Endothelial cell of umbilical vein (primary cell): Measurements from ENCODE around the gene CLCA1. TPM values are rescaled to one million over a fixed set of nuclear protein-coding genes. Genes with fewer than 3 reads are reported as not detected.

Experiments used
- BruUV-seq: library from RNA; stranded (reverse); fragments of 400-500 nt; replicated peaks from 2 replicates; lab custom pipeline; 2021; lab: Mats Ljungman, UMichigan
- CTCF ChIA-PET: fragments of 300-600, 350-600 bp; sonication (Branson Sonifier 250); formaldehyde crosslinking; loops from one replicate; lab custom pipeline; 2021; ENCODE audit warnings: antibody characterized with exemption, inconsistent platforms; lab: Charles Lee
- POLR2A ChIA-PET: fragments of 300-600, 350-600 bp; sonication (Branson Sonifier 250); formaldehyde crosslinking; loops from one replicate; lab custom pipeline; 2021; ENCODE audit warnings: antibody characterized with exemption, inconsistent platforms; lab: Charles Lee
- DNase-seq: peaks from one replicate; pipeline ENCODE4 v3.0.0-alpha.2; 2011; ENCODE audit warnings: low read depth, low spot score
- FAIRE-seq: peaks from 2 replicates; lab custom pipeline; 2011; peaks lifted over from hg19 to GRCh38; lab: Jason Lieb, UNC
- H2AFZ ChIP-seq: 2 replicates; pipeline ENCODE4 v1.6.0; 2012; ENCODE audit warnings: low read depth, low read length, control low read depth, inconsistent platforms
- H3K27ac ChIP-seq: 2 replicates; pipeline ENCODE4 v1.5.1; 2011; ENCODE audit warnings: low read depth, mild to moderate bottlenecking, control low read depth, low read length, moderate library complexity; ENCODE audit not compliant: insufficient read depth
- H3K27me3 ChIP-seq, 2 experiments: 2 replicates each; pipeline versions ENCODE4 v1.6.0 to v1.6.1; 2011; ENCODE audit warnings: low read length in 2 of 2, mixed read lengths in 1 of 2; ENCODE audit not compliant: control insufficient read depth in 2 of 2, insufficient read depth in 2 of 2
- H3K36me3 ChIP-seq, 2 experiments: 2 replicates in 1 of 2; 3 replicates in 1 of 2; pipeline ENCODE4 v1.5.1; 2011; ENCODE audit warnings: low read length in 2 of 2, mild to moderate bottlenecking in 1 of 2, moderate library complexity in 1 of 2; ENCODE audit not compliant: control insufficient read depth in 2 of 2, insufficient read depth in 2 of 2; ENCODE audit errors: extremely low read depth in 1 of 2
- H3K4me1 ChIP-seq: 3 replicates; pipeline ENCODE4 v1.5.1; 2011; ENCODE audit warnings: mild to moderate bottlenecking, low read length; ENCODE audit not compliant: control insufficient read depth, insufficient read depth; ENCODE audit errors: extremely low read depth
- H3K4me2 ChIP-seq: 2 replicates; pipeline ENCODE4 v1.6.1; 2011; ENCODE audit warnings: low read length, control low read depth, mixed read lengths; ENCODE audit not compliant: insufficient read depth
- H3K4me3 ChIP-seq, 3 experiments: fragments of 200-600 bp in 1 of 3; sonication (generic), shearing (Covaris generic) in 1 of 3; replicated peaks in 1 of 3; 2 replicates each; pipeline ENCODE4 v1.5.1; 2011 to 2016; ENCODE audit warnings: control low read depth in 3 of 3, low read length in 3 of 3, mild to moderate bottlenecking in 2 of 3, inconsistent platforms in 1 of 3, low read depth in 1 of 3, moderate library complexity in 1 of 3; ENCODE audit not compliant: insufficient read depth in 1 of 3
- H3K79me2 ChIP-seq: 2 replicates; pipeline ENCODE4 v1.6.0; 2012; ENCODE audit warnings: low read length, inconsistent platforms; ENCODE audit not compliant: control insufficient read depth, insufficient read depth
- H3K9ac ChIP-seq: replicated peaks from 2 replicates; pipeline ENCODE3; 2011; ENCODE audit warnings: low read length, control low read depth; ENCODE audit not compliant: insufficient read depth; ENCODE audit errors: extremely low read depth
- H3K9me1 ChIP-seq: replicated peaks from 3 replicates; pipeline ENCODE4 v1.6.0; 2011; ENCODE audit warnings: mild to moderate bottlenecking, low read length; ENCODE audit not compliant: control insufficient read depth, insufficient read depth; ENCODE audit errors: extremely low read depth
- H3K9me3 ChIP-seq: replicated peaks from 2 replicates; pipeline ENCODE4 v1.5.1; 2012; ENCODE audit warnings: low read length, inconsistent platforms; ENCODE audit not compliant: control insufficient read depth, insufficient read depth
- H4K20me1 ChIP-seq: replicated peaks from 2 replicates; pipeline ENCODE3; 2011; ENCODE audit warnings: mild to moderate bottlenecking, low read length; ENCODE audit not compliant: control insufficient read depth, insufficient read depth; ENCODE audit errors: extremely low read depth
- EZH2 ChIP-seq: IDR thresholded peaks from 2 replicates; pipeline ENCODE4 v1.6.1; 2012; ENCODE audit warnings: borderline replicate concordance, low read depth, mild to moderate bottlenecking, moderate library complexity, low read length, inconsistent platforms; ENCODE audit not compliant: severe bottlenecking
- FOS ChIP-seq: IDR thresholded peaks from 2 replicates; pipeline ENCODE4 v1.6.1; 2011; ENCODE audit warnings: mild to moderate bottlenecking, low read length, moderate library complexity, borderline replicate concordance; ENCODE audit not compliant: insufficient read depth
- JUN ChIP-seq: IDR thresholded peaks from 2 replicates; pipeline ENCODE4 v1.6.1; 2011; ENCODE audit warnings: borderline replicate concordance, low read depth; ENCODE audit not compliant: insufficient read length, insufficient read depth
- MAX ChIP-seq: IDR thresholded peaks from 2 replicates; pipeline ENCODE4 v1.6.1; 2011; ENCODE audit not compliant: insufficient read depth, insufficient read length
- MYC ChIP-seq: IDR thresholded peaks from one replicate; pipeline ENCODE4 v1.6.1; 2011; ENCODE audit warnings: mild to moderate bottlenecking, low read depth, low read length
- POLR2A ChIP-seq: IDR thresholded peaks from 2 replicates; pipeline ENCODE4 v1.6.1; 2012; ENCODE audit warnings: low read depth, mild to moderate bottlenecking, control low read depth, low read length
- POLR2AphosphoS5 ChIP-seq: IDR thresholded peaks from 2 replicates; pipeline ENCODE4 v1.6.1; 2012; ENCODE audit warnings: low read depth, mild to moderate bottlenecking, control low read depth, low read length, moderate library complexity; ENCODE audit not compliant: insufficient read depth
- dilution Hi-C: fragments of 300-500 bp; cut with MboI; formaldehyde crosslinking; loops from one replicate; pipeline ENCODE4 v1.15.0; 2019; ENCODE audit warnings: low sequenced_read_pairs; ENCODE audit not compliant: extremely low pct_ligation_motif_present
- intact Hi-C: fragments of 100-400 bp; cut with micrococcal nuclease; formaldehyde crosslinking; loops from one replicate; pipeline ENCODE4 v1.10.0; 2022
- polyA plus RNA-seq, 4 experiments: library from polyadenylated mRNA; depleted of rRNA in 3 of 4; stranded (reverse) in 3 of 4; unstranded in 1 of 4; fragments of >200 nt; gene quantifications; 2 replicates each; pipeline versions ENCODE4 v1.2.1 to v1.2.3, GENCODE V29; 2011 to 2012; ENCODE audit warnings: missing spikeins in 1 of 4
- total RNA-seq: library from RNA; stranded (reverse); gene quantifications from 2 replicates; pipeline ENCODE4 v1.2.3, GENCODE V29; 2021
- TF ChIP-seq, protein P1 (sequence below), 2 donors: IDR thresholded peaks; 1 replicate in 1 of 2; 2 replicates in 1 of 2; pipeline ENCODE4 v1.5.1; 2011; ENCODE audit warnings: low read length in 2 of 2, mild to moderate bottlenecking in 2 of 2, moderate library complexity in 2 of 2, control low read depth in 1 of 2, inconsistent platforms in 1 of 2, low read depth in 1 of 2; ENCODE audit not compliant: insufficient read depth in 1 of 2; ENCODE audit errors: extremely low read depth in 1 of 2

CLCA1 gene
- total and polyA plus RNA-seq, 2 donors (not counting 3 experiments of a cell fraction or from before 2014, with no cell fraction given): not detected

GRCh38 chr1:86472152-86472551 lies 3.4 kb downstream of the CLCA1 start:
- Histone ChIP-seq H3K4me1 (peaks cover 3% of the 10 kb centered on the region), H3K27me3 (peaks cover 2 to 3% of the 10 kb centered on the region in 2 experiments), H3K4me2 (no peak overlapping the region), H3K79me2 (no peaks in the 10 kb centered on the region), H3K4me3 (no peak overlapping the region), H4K20me1 (no peaks in the 10 kb centered on the region), H3K36me3 (no peaks in the 10 kb centered on the region), H3K9me1 (no peaks in the 10 kb centered on the region), H2AFZ (no peak overlapping the region), H3K9me3 (no peaks in the 10 kb centered on the region), H3K9ac (no peak overlapping the region), H3K27ac (no peak overlapping the region)
- BruUV-seq: no TSS peak
- dilution Hi-C loops (no loop called here), intact Hi-C loops (loop anchor here (10.0 kb wide), 2 partner anchors 213 to 613 kb away; no protein-coding TSS in a partner anchor)
- ChIA-PET POLR2A (no interaction called here), CTCF (interaction anchor here (1.0 to 2.8 kb wide), 5 partner anchors 8 to 92 kb away, joined by 3 to 18 read pairs (median 5); no protein-coding TSS in a partner anchor)
- DNase-seq (no peak), FAIRE-seq (no peak)
- TF ChIP-seq MYC (no peak), JUN (no peak), EZH2 (no peak), POLR2A (no peak), MAX (no peak), FOS (no peak), POLR2AphosphoS5 (no peak)
- TF ChIP-seq, protein P1, sequence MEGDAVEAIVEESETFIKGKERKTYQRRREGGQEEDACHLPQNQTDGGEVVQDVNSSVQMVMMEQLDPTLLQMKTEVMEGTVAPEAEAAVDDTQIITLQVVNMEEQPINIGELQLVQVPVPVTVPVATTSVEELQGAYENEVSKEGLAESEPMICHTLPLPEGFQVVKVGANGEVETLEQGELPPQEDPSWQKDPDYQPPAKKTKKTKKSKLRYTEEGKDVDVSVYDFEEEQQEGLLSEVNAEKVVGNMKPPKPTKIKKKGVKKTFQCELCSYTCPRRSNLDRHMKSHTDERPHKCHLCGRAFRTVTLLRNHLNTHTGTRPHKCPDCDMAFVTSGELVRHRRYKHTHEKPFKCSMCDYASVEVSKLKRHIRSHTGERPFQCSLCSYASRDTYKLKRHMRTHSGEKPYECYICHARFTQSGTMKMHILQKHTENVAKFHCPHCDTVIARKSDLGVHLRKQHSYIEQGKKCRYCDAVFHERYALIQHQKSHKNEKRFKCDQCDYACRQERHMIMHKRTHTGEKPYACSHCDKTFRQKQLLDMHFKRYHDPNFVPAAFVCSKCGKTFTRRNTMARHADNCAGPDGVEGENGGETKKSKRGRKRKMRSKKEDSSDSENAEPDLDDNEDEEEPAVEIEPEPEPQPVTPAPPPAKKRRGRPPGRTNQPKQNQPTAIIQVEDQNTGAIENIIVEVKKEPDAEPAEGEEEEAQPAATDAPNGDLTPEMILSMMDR (IDR thresholded peaks at IDR 0.05; ENCODE audit: extremely low read depth in 1 of 2, insufficient read depth in 1 of 2, low read depth in 1 of 2, low read length in 2 of 2): no peak
